ENCODE data around the gene DMXL1.

Gene DMXL1

DNA sequence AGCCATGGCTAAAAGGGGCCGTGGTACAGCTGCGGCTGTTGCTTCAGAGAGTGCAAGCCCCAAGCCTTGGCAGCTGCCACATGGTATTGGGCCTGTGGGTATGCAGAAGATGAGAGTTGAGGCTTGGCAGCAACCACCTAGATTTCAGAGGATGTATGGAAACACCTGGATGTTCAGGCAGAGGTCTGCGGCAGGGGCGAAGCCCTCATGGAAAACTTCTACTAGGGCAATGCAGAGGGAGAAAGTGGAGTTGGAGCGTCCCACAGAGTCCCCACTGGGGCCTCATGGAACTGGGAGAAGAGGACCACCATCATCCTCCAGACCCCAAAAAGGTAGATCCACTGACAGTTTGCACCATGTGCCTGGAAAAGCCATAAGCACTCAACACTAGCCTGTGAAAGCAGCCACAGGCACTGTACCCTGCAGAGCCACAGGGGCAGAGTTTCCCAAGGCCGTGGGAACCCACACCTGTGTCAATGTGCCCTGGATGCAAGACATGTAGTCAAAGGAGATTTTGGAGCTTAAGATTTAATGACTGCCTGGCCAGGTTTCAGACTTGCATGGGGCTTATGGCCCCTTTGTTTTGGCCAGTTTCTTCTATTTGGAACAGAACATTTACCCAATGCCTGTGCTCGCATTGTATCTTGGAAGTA lies 65.9 kb downstream of the DMXL1 start:
- no peak for ATAC-seq
- TF ChIP-seq OSR1 (CRISPR knock-in tag; IDR thresholded peaks at IDR 0.05) (no peak), CSDC2 (CRISPR knock-in tag; IDR thresholded peaks at IDR 0.05) (no peak), ZC3H10 (CRISPR knock-in tag; IDR thresholded peaks at IDR 0.05) (no peak), ISL1 (CRISPR knock-in tag; IDR thresholded peaks at IDR 0.05) (no peak), TCF4 (CRISPR knock-in tag; IDR thresholded peaks at IDR 0.05; ENCODE audit: borderline replicate concordance) (no peak), ESRRG (CRISPR knock-in tag; IDR thresholded peaks at IDR 0.05) (no peak), RARB (CRISPR knock-in tag; IDR thresholded peaks at IDR 0.05) (no peak), PPARA (CRISPR knock-in tag; IDR thresholded peaks at IDR 0.05; ENCODE audit: borderline replicate concordance) (no peak), TOX (CRISPR knock-in tag; IDR thresholded peaks at IDR 0.05; ENCODE audit: borderline replicate concordance) (no peak), BACH2 (CRISPR knock-in tag; IDR thresholded peaks at IDR 0.05; ENCODE audit: borderline replicate concordance) (no peak), ZNF8 (CRISPR knock-in tag; IDR thresholded peaks at IDR 0.05) (no peak)
- TF ChIP-seq, protein P1, sequence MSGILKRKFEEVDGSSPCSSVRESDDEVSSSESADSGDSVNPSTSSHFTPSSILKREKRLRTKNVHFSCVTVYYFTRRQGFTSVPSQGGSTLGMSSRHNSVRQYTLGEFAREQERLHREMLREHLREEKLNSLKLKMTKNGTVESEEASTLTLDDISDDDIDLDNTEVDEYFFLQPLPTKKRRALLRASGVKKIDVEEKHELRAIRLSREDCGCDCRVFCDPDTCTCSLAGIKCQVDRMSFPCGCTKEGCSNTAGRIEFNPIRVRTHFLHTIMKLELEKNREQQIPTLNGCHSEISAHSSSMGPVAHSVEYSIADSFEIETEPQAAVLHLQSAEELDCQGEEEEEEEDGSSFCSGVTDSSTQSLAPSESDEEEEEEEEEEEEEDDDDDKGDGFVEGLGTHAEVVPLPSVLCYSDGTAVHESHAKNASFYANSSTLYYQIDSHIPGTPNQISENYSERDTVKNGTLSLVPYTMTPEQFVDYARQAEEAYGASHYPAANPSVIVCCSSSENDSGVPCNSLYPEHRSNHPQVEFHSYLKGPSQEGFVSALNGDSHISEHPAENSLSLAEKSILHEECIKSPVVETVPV (CRISPR knock-in tag; IDR thresholded peaks at IDR 0.05) = no peak
- TF ChIP-seq, protein P2, sequence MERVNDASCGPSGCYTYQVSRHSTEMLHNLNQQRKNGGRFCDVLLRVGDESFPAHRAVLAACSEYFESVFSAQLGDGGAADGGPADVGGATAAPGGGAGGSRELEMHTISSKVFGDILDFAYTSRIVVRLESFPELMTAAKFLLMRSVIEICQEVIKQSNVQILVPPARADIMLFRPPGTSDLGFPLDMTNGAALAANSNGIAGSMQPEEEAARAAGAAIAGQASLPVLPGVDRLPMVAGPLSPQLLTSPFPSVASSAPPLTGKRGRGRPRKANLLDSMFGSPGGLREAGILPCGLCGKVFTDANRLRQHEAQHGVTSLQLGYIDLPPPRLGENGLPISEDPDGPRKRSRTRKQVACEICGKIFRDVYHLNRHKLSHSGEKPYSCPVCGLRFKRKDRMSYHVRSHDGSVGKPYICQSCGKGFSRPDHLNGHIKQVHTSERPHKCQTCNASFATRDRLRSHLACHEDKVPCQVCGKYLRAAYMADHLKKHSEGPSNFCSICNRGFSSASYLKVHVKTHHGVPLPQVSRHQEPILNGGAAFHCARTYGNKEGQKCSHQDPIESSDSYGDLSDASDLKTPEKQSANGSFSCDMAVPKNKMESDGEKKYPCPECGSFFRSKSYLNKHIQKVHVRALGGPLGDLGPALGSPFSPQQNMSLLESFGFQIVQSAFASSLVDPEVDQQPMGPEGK (CRISPR knock-in tag; IDR thresholded peaks at IDR 0.05; ENCODE audit: borderline replicate concordance) = no peak
- TF ChIP-seq, protein P3, sequence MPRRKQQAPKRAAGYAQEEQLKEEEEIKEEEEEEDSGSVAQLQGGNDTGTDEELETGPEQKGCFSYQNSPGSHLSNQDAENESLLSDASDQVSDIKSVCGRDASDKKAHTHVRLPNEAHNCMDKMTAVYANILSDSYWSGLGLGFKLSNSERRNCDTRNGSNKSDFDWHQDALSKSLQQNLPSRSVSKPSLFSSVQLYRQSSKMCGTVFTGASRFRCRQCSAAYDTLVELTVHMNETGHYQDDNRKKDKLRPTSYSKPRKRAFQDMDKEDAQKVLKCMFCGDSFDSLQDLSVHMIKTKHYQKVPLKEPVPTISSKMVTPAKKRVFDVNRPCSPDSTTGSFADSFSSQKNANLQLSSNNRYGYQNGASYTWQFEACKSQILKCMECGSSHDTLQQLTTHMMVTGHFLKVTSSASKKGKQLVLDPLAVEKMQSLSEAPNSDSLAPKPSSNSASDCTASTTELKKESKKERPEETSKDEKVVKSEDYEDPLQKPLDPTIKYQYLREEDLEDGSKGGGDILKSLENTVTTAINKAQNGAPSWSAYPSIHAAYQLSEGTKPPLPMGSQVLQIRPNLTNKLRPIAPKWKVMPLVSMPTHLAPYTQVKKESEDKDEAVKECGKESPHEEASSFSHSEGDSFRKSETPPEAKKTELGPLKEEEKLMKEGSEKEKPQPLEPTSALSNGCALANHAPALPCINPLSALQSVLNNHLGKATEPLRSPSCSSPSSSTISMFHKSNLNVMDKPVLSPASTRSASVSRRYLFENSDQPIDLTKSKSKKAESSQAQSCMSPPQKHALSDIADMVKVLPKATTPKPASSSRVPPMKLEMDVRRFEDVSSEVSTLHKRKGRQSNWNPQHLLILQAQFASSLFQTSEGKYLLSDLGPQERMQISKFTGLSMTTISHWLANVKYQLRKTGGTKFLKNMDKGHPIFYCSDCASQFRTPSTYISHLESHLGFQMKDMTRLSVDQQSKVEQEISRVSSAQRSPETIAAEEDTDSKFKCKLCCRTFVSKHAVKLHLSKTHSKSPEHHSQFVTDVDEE (CRISPR knock-in tag; IDR thresholded peaks at IDR 0.05) = no peak

DNA sequence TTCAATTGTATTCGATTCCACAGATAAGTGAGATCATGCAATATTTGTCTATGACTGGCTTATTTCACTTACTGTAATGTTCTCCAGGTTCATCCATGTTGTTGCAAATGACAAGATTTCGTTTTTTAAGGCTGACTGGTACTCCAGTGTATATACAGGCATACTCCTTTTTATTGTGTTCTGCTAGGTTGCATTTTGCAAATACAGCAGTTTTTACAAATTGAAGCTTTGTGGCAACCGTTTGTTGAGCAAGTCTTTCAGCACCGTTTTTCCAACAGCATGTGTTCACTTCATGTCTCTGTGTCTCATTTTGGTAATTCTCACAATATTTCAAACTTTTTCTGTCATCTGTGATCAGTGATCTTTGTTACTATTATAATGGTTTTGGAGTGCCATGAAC lies 82.7 kb downstream of the DMXL1 start:
- ATAC-seq = no peak
- TF ChIP-seq ESRRG (CRISPR knock-in tag; IDR thresholded peaks at IDR 0.05) (no peak), ARNTL (CRISPR knock-in tag; IDR thresholded peaks at IDR 0.05; ENCODE audit: borderline replicate concordance, low read depth) (no peak), ZNF70 (CRISPR knock-in tag; IDR thresholded peaks at IDR 0.05) (no peak), RARB (CRISPR knock-in tag; IDR thresholded peaks at IDR 0.05) (no peak), ZFP3 (CRISPR knock-in tag; IDR thresholded peaks at IDR 0.05) (no peak), ISL1 (CRISPR knock-in tag; IDR thresholded peaks at IDR 0.05) (no peak)
- TF ChIP-seq, protein P3 (CRISPR knock-in tag; IDR thresholded peaks at IDR 0.05) = no peak

DNA sequence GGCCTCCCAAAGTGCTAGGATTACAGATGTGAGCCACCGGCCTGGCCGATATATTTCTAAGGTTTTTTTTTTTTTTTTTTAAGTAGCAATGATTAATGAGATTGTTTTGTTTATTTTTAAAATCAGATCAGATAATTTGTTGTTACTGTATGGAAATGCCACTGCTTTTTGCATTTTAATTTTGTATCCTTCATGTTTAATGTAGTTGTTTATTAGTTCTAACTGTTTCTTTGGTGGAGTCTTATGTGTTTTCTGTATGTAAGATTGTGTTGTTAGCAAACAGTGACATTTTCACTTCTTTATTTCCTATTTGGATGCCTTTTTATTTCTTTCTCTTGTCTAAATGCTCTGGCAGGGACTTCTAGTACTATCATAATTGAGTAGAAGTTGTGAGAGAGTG lies 87.3 kb downstream of the DMXL1 start:
- TF ChIP-seq TOX (CRISPR knock-in tag; IDR thresholded peaks at IDR 0.05; ENCODE audit: borderline replicate concordance) = no peak
- TF ChIP-seq ZNF70 (CRISPR knock-in tag; IDR thresholded peaks at IDR 0.05) = no peak
- TF ChIP-seq TCF4 (CRISPR knock-in tag; IDR thresholded peaks at IDR 0.05; ENCODE audit: borderline replicate concordance) = no peak
- no peak for TF ChIP-seq SNAI2 (CRISPR knock-in tag; IDR thresholded peaks at IDR 0.05)
- TF ChIP-seq, protein P4, sequence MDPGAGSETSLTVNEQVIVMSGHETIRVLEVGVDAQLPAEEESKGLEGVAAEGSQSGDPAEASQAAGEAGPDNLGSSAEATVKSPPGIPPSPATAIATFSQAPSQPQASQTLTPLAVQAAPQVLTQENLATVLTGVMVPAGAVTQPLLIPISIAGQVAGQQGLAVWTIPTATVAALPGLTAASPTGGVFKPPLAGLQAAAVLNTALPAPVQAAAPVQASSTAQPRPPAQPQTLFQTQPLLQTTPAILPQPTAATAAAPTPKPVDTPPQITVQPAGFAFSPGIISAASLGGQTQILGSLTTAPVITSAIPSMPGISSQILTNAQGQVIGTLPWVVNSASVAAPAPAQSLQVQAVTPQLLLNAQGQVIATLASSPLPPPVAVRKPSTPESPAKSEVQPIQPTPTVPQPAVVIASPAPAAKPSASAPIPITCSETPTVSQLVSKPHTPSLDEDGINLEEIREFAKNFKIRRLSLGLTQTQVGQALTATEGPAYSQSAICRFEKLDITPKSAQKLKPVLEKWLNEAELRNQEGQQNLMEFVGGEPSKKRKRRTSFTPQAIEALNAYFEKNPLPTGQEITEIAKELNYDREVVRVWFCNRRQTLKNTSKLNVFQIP (CRISPR knock-in tag; IDR thresholded peaks at IDR 0.05; ENCODE audit: borderline replicate concordance, low read depth) = no peak
- no peak for TF ChIP-seq RARB (CRISPR knock-in tag; IDR thresholded peaks at IDR 0.05)
- no peak for TF ChIP-seq GLIS3 (CRISPR knock-in tag; IDR thresholded peaks at IDR 0.05)
- no peak for TF ChIP-seq ZNF565 (CRISPR knock-in tag; conservative IDR thresholded peaks at IDR 0.05; ENCODE audit: low read depth)
- no peak for TF ChIP-seq ISL1 (CRISPR knock-in tag; IDR thresholded peaks at IDR 0.05)
- TF ChIP-seq ARNTL (CRISPR knock-in tag; IDR thresholded peaks at IDR 0.05; ENCODE audit: borderline replicate concordance, low read depth) = no peak
- no peak for TF ChIP-seq ZFP3 (CRISPR knock-in tag; IDR thresholded peaks at IDR 0.05)
- TF ChIP-seq, protein P5, sequence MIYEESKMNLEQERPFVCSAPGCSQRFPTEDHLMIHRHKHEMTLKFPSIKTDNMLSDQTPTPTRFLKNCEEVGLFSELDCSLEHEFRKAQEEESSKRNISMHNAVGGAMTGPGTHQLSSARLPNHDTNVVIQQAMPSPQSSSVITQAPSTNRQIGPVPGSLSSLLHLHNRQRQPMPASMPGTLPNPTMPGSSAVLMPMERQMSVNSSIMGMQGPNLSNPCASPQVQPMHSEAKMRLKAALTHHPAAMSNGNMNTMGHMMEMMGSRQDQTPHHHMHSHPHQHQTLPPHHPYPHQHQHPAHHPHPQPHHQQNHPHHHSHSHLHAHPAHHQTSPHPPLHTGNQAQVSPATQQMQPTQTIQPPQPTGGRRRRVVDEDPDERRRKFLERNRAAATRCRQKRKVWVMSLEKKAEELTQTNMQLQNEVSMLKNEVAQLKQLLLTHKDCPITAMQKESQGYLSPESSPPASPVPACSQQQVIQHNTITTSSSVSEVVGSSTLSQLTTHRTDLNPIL (CRISPR knock-in tag; IDR thresholded peaks at IDR 0.05; ENCODE audit: low read depth) = no peak
- TF ChIP-seq CSDC2 (CRISPR knock-in tag; IDR thresholded peaks at IDR 0.05) = no peak
- no peak for TF ChIP-seq PPARA (CRISPR knock-in tag; IDR thresholded peaks at IDR 0.05; ENCODE audit: borderline replicate concordance)
- TF ChIP-seq BACH2 (CRISPR knock-in tag; IDR thresholded peaks at IDR 0.05; ENCODE audit: borderline replicate concordance) = no peak
- no peak for TF ChIP-seq ZC3H10 (CRISPR knock-in tag; IDR thresholded peaks at IDR 0.05)
- no peak for TF ChIP-seq OSR1 (CRISPR knock-in tag; IDR thresholded peaks at IDR 0.05)
- TF ChIP-seq, protein P2 (CRISPR knock-in tag; IDR thresholded peaks at IDR 0.05; ENCODE audit: borderline replicate concordance) = no peak
- no peak for TF ChIP-seq ZNF8 (CRISPR knock-in tag; IDR thresholded peaks at IDR 0.05)

More for the DNA sequence above, 87.3 kb downstream of the DMXL1 start:
- no peak for ATAC-seq
